Progenitor cell of endocrine pancreas (in vitro differentiated cells): ENCODE data around the gene ATP2B2. TPM values are rescaled to one million over a fixed set of nuclear protein-coding genes. Genes with fewer than 3 reads are reported as not detected.

Experiments used
- DNase-seq: peaks from one replicate; pipeline ENCODE4 v3.0.0; 2021; ENCODE audit warnings: low spot score; ENCODE audit not compliant: unreplicated experiment
- H3K27ac Mint-ChIP-seq: 2 replicates; pipeline ENCODE4 v1.8.0; 2021; ENCODE audit warnings: mild to moderate bottlenecking, moderate library complexity, mixed read lengths
- H3K27me3 Mint-ChIP-seq: 2 replicates; pipeline ENCODE4 v1.8.0; 2021; ENCODE audit warnings: mixed read lengths
- H3K36me3 Mint-ChIP-seq: 2 replicates; pipeline ENCODE4 v1.8.0; 2022; ENCODE audit warnings: mixed read lengths; ENCODE audit not compliant: insufficient read depth
- H3K4me1 Mint-ChIP-seq: 2 replicates; pipeline ENCODE4 v1.8.0; 2021; ENCODE audit warnings: low read depth, mixed read lengths
- H3K4me3 Mint-ChIP-seq: 2 replicates; pipeline ENCODE4 v1.8.0; 2021; ENCODE audit warnings: low read depth, mild to moderate bottlenecking, moderate library complexity, mixed read lengths
- H3K9me3 Mint-ChIP-seq: 2 replicates; pipeline ENCODE4 v1.8.0; 2021; ENCODE audit warnings: low read depth, mixed read lengths
- CTCF ChIP-seq: fragments of 200-600 bp; sonication (generic); IDR thresholded peaks from one replicate; pipeline ENCODE4 v1.5.0; 2021; ENCODE audit warnings: antibody characterized with exemption, mild to moderate bottlenecking; ENCODE audit not compliant: unreplicated experiment
- total RNA-seq: library from RNA; stranded (reverse); gene quantifications from 2 replicates; pipeline ENCODE4 v1.2.1, GENCODE V29; 2021

Gene ATP2B2
- total RNA-seq, 1 donor from 2014 or later, result 0.07 TPM

- H3K36me3 Mint-ChIP-seq, result no peaks in the 10 kb centered on the region
- H3K9me3 Mint-ChIP-seq, result no peaks in the 10 kb centered on the region
- DNase-seq, result no peak
- peaks cover 5% of the 10 kb centered on the region for H3K4me1 Mint-ChIP-seq
- no peak overlapping the region for H3K27ac Mint-ChIP-seq
- no peak overlapping the region for H3K4me3 Mint-ChIP-seq
- no peak for TF ChIP-seq CTCF
- H3K27me3 Mint-ChIP-seq, result peaks cover 22% of the 10 kb centered on the region
Measured at GRCh38 chr3:10466186-10466585, 39.2 kb downstream of the ATP2B2 start.

GRCh38 chr3:10465161-10465560 lies 40.2 kb downstream of the ATP2B2 start:
- no peak for DNase-seq
- no peaks in the 10 kb centered on the region for H3K36me3 Mint-ChIP-seq
- peaks cover 5% of the 10 kb centered on the region for H3K4me1 Mint-ChIP-seq
- TF ChIP-seq CTCF, result no peak
- no peaks in the 10 kb centered on the region for H3K9me3 Mint-ChIP-seq
- H3K27me3 Mint-ChIP-seq, result peaks cover 22% of the 10 kb centered on the region
- H3K27ac Mint-ChIP-seq, result no peak overlapping the region
- H3K4me3 Mint-ChIP-seq, result no peak overlapping the region

- Mint-ChIP-seq H3K9me3 (no peaks in the 10 kb centered on the region), H3K4me3 (no peak overlapping the region), H3K36me3 (no peaks in the 10 kb centered on the region), H3K27ac (no peak overlapping the region), H3K4me1 (no peaks in the 10 kb centered on the region), H3K27me3 (peaks cover 22% of the 10 kb centered on the region)
- no peak for TF ChIP-seq CTCF
- DNase-seq, result no peak
Measured at GRCh38 chr3:10463533-10464434, 41.6 kb downstream of the ATP2B2 start.

DNA sequence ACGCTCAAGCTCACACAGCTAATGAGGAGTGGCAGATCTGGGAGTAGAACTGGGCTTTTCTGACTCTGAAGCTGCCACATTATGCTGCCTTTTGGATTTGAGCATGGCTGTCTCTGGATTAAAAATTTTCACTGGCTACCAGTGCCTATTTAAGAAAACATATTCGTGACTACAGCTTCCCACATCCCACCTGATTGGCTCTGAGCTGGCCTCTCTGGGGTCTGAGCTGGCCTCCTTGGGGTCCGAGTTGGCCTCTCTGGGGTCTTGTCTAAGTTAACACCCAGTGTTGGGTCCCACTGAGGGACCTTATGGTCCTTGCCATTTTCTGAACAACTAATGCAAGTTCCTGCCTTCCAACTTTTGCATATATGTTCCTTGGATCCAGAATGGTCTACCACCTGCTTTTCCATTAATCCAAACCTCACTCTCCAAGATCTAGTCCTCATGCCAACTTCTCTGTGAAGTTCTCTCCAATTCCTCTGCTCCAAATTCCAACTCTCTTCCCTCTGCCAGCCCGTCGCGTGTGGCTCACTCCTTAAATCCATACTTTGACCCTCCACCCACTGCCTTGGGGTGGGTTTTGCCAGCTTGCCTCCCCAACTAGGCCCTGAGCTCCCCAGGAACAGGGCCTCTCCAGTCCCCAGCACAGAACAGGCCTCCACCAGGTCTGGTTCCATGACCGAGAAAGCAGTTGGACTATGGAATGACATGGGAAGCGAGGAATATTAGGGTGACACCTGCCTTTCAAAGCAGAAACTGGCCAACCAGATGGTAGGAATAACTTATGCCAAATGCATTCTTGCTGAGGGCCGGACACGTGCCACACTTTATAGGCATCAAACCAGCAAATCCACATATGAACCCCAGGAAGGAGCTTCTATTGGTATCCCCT lies 42.5 kb downstream of the ATP2B2 start:
- H3K27ac Mint-ChIP-seq, result no peak overlapping the region
- H3K9me3 Mint-ChIP-seq, result no peaks in the 10 kb centered on the region
- no peak overlapping the region for H3K4me3 Mint-ChIP-seq
- H3K4me1 Mint-ChIP-seq, result no peaks in the 10 kb centered on the region
- TF ChIP-seq CTCF, result no peak
- no peak for DNase-seq
- no peaks in the 10 kb centered on the region for H3K36me3 Mint-ChIP-seq
- H3K27me3 Mint-ChIP-seq, result peaks cover 24% of the 10 kb centered on the region

GRCh38 chr3:10460951-10461545 lies 44.3 kb downstream of the ATP2B2 start:
- TF ChIP-seq CTCF, result no peak
- no peak for DNase-seq
- H3K4me1 Mint-ChIP-seq, result no peaks in the 10 kb centered on the region
- no peaks in the 10 kb centered on the region for H3K9me3 Mint-ChIP-seq
- peaks cover 34% of the 10 kb centered on the region for H3K27me3 Mint-ChIP-seq
- H3K36me3 Mint-ChIP-seq, result no peaks in the 10 kb centered on the region
- H3K27ac Mint-ChIP-seq, result no peak overlapping the region
- no peak overlapping the region for H3K4me3 Mint-ChIP-seq
